KMS-11 (cell line): ENCODE results near the gene RTN4IP1.

Experiments used
- H2AFZ ChIP-seq: fragments of 200-600 bp; sonication (generic); 2 replicates; pipeline ENCODE4 v1.6.1; 2016; ENCODE audit warnings: antibody characterized with exemption, mixed run types, low read depth
- H3K27ac ChIP-seq: fragments of 200-600 bp; sonication (generic); 2 replicates; pipeline ENCODE4 v1.6.1; 2016; ENCODE audit warnings: mild to moderate bottlenecking, mixed run types
- H3K27me3 ChIP-seq: fragments of 200-600 bp; sonication (generic); 2 replicates; pipeline ENCODE4 v1.6.1; 2017; ENCODE audit warnings: mild to moderate bottlenecking, low read depth, mixed run types, moderate library complexity; ENCODE audit not compliant: insufficient read depth
- H3K36me3 ChIP-seq: fragments of 200-600 bp; sonication (generic); 2 replicates; pipeline ENCODE4 v1.6.1; 2017; ENCODE audit warnings: mild to moderate bottlenecking, mixed run types; ENCODE audit not compliant: insufficient read depth
- H3K4me1 ChIP-seq: fragments of 200-600 bp; sonication (generic); 2 replicates; pipeline ENCODE4 v1.6.1; 2016; ENCODE audit warnings: mild to moderate bottlenecking, low read depth, mixed run types; ENCODE audit not compliant: poor library complexity, severe bottlenecking
- H3K4me2 ChIP-seq: fragments of 200-600 bp; sonication (generic); 2 replicates; pipeline ENCODE4 v1.7.0; 2016; ENCODE audit warnings: mild to moderate bottlenecking, mixed run types
- H3K4me3 ChIP-seq: fragments of 200-600 bp; sonication (generic); IDR thresholded peaks from 2 replicates; pipeline ENCODE4 v1.6.1; 2017; ENCODE audit warnings: low read depth, low read length, mixed read lengths; ENCODE audit not compliant: insufficient read depth
- H3K79me2 ChIP-seq: fragments of 200-600 bp; sonication (generic); 2 replicates; pipeline ENCODE4 v1.6.1; 2016; ENCODE audit warnings: low read depth, mixed run types; ENCODE audit not compliant: insufficient read depth
- H3K9ac ChIP-seq: fragments of 200-600 bp; sonication (generic); 2 replicates; pipeline ENCODE4 v1.6.1; 2016; ENCODE audit warnings: mild to moderate bottlenecking, mixed run types
- H4K20me1 ChIP-seq: fragments of 200-600 bp; sonication (generic); 2 replicates; pipeline ENCODE4 v1.6.1; 2016; ENCODE audit warnings: mild to moderate bottlenecking, mixed run types; ENCODE audit not compliant: insufficient read depth
- CTCF ChIP-seq: fragments of 200-600 bp; sonication (generic); conservative IDR thresholded peaks from 2 replicates; pipeline ENCODE4 v1.6.1; 2017; ENCODE audit warnings: low read depth, mild to moderate bottlenecking, antibody characterized with exemption, low read length, moderate library complexity, mixed read lengths

RTN4IP1 gene

GRCh38 chr6:106617302-106617701, 12.0 kb downstream of the RTN4IP1 start:
- Histone ChIP-seq H4K20me1 (no peaks in the 10 kb centered on the region), H3K4me2 (no peak overlapping the region), H3K4me3 (no peak overlapping the region), H3K79me2 (no peaks in the 10 kb centered on the region), H2AFZ (no peak overlapping the region), H3K9ac (no peak overlapping the region), H3K36me3 (no peaks in the 10 kb centered on the region), H3K27ac (no peak overlapping the region), H3K4me1 (no peaks in the 10 kb centered on the region), H3K27me3 (no peaks in the 10 kb centered on the region)
- no peak for TF ChIP-seq CTCF

GRCh38 chr6:106614592-106615257, 14.6 kb downstream of the RTN4IP1 start:
- no peak overlapping the region for H3K4me3 ChIP-seq
- no peak overlapping the region for H3K4me2 ChIP-seq
- no peak overlapping the region for H3K9ac ChIP-seq
- H3K4me1 ChIP-seq: no peaks in the 10 kb centered on the region
- H3K27ac ChIP-seq: no peak overlapping the region
- no peaks in the 10 kb centered on the region for H3K36me3 ChIP-seq
- H3K27me3 ChIP-seq: no peaks in the 10 kb centered on the region
- no peaks in the 10 kb centered on the region for H4K20me1 ChIP-seq
- no peaks in the 10 kb centered on the region for H3K79me2 ChIP-seq
- TF ChIP-seq CTCF: no peak
- H2AFZ ChIP-seq: no peak overlapping the region

GRCh38 chr6:106614166-106614565, 15.1 kb downstream of the RTN4IP1 start:
- Histone ChIP-seq H3K4me2 (no peak overlapping the region), H3K4me3 (no peak overlapping the region), H3K4me1 (no peaks in the 10 kb centered on the region), H3K79me2 (no peaks in the 10 kb centered on the region), H3K36me3 (no peaks in the 10 kb centered on the region), H4K20me1 (no peaks in the 10 kb centered on the region), H3K27ac (no peak overlapping the region), H3K9ac (no peak overlapping the region), H3K27me3 (no peaks in the 10 kb centered on the region), H2AFZ (no peak overlapping the region)
- TF ChIP-seq CTCF: no peak

GRCh38 chr6:106613590-106613989, 15.7 kb downstream of the RTN4IP1 start:
- no peaks in the 10 kb centered on the region for H3K4me1 ChIP-seq
- H3K79me2 ChIP-seq: no peaks in the 10 kb centered on the region
- H3K4me3 ChIP-seq: no peak overlapping the region
- H4K20me1 ChIP-seq: no peaks in the 10 kb centered on the region
- no peak overlapping the region for H3K4me2 ChIP-seq
- no peak overlapping the region for H2AFZ ChIP-seq
- no peaks in the 10 kb centered on the region for H3K27me3 ChIP-seq
- H3K27ac ChIP-seq: no peak overlapping the region
- no peak overlapping the region for H3K9ac ChIP-seq
- H3K36me3 ChIP-seq: no peaks in the 10 kb centered on the region
- TF ChIP-seq CTCF: no peak
